ENCODE results near the gene RBM6. TPM values are rescaled to one million over a fixed set of nuclear protein-coding genes. Genes with fewer than 3 reads are reported as not detected.

RBM6 gene
- polyA plus RNA-seq, 1 donor, result 153 TPM

DNA sequence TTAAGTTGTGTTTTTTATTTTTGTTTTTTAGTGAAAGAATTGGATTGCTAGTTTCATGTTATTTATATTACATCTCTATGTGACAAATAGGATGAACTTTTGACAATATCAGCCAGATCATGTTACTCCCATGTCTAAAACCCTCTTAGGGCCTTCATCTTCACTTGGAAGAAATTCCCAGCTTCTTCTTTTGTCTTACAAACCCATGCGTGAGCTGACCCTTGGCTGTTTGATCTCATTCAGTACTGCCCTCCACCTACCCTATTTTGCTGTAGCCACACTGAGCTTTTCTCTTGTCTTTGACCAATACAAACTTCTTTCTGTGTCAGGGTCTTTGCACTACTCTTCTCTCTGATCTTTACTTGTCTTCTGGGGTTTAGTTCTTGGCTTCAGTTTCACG, 37.0 kb downstream of the RBM6 start:
- no peak for DNase-seq
- Histone ChIP-seq H3K27me3 (ENCODE audit: control insufficient read depth, insufficient read depth, low read length) (no peaks in the 10 kb centered on the region), H3K27ac (ENCODE audit: low read length) (no peak overlapping the region), H3K4me1 (ENCODE audit: control insufficient read depth, insufficient read depth, low read length) (no peaks in the 10 kb centered on the region), H3K4me3 (ENCODE audit: low read length) (no peak overlapping the region), H3K9me3 (ENCODE audit: control insufficient read depth, low read depth, low read length) (no peaks in the 10 kb centered on the region), H3K36me3 (ENCODE audit: control insufficient read depth, insufficient read depth, low read length) (peaks cover 35% of the 10 kb centered on the region)
- 100% methylated on average over 2 of the region's 2 CpGs for WGBS (ENCODE audit: insufficient coverage, low lambda C conversion rate)

- H3K4me1 ChIP-seq (ENCODE audit: control insufficient read depth, insufficient read depth, low read length), result no peaks in the 10 kb centered on the region
- 42% methylated on average over 11 of the region's 13 CpGs for WGBS (ENCODE audit: insufficient coverage, low lambda C conversion rate)
- H3K4me3 ChIP-seq (ENCODE audit: low read length), result no peak overlapping the region
- no peaks in the 10 kb centered on the region for H3K9me3 ChIP-seq (ENCODE audit: control insufficient read depth, low read depth, low read length)
- no peak for DNase-seq
- no peak overlapping the region for H3K27ac ChIP-seq (ENCODE audit: low read length)
- no peaks in the 10 kb centered on the region for H3K27me3 ChIP-seq (ENCODE audit: control insufficient read depth, insufficient read depth, low read length)
- H3K36me3 ChIP-seq (ENCODE audit: control insufficient read depth, insufficient read depth, low read length), result peaks cover 29% of the 10 kb centered on the region
Observed at GRCh38 chr3:49984394-49984793, 44.4 kb downstream of the RBM6 start.

DNA sequence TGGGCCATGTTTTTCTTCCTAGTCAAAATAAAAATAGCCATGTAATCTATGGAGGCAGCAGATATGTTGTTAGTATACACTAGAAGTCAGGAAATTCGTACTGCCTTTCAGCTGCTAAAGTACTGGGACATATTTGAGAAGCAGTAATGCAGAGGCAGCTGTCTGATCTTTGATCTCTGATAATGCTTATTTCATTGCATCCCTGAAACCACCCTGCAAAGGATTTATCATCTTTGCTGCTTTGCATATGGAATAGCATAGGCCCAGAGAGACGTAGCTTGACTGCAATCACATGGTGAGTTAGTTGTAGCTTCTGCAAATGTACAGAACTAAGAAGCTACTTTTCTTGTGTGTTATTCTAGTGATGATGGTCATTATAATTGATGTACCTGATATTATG, 52.4 kb downstream of the RBM6 start:
- WGBS (ENCODE audit: insufficient coverage, low lambda C conversion rate), result no CpG with 5 or more reads among the region's 2 CpGs
- Histone ChIP-seq H3K4me3 (ENCODE audit: low read length) (no peak overlapping the region), H3K9me3 (ENCODE audit: control insufficient read depth, low read depth, low read length) (no peaks in the 10 kb centered on the region), H3K4me1 (ENCODE audit: control insufficient read depth, insufficient read depth, low read length) (peaks cover 4% of the 10 kb centered on the region), H3K27ac (ENCODE audit: low read length) (peak overlapping the region; percentile 18), H3K27me3 (ENCODE audit: control insufficient read depth, insufficient read depth, low read length) (no peaks in the 10 kb centered on the region), H3K36me3 (ENCODE audit: control insufficient read depth, insufficient read depth, low read length) (peaks cover 16% of the 10 kb centered on the region)
- peak; percentile 41 to 75 for DNase-seq

GRCh38 chr3:49994476-49994875, 54.5 kb downstream of the RBM6 start:
- 100% methylated on average over 1 of the region's 1 CpG for WGBS (ENCODE audit: insufficient coverage, low lambda C conversion rate)
- Histone ChIP-seq H3K4me3 (ENCODE audit: low read length) (no peak overlapping the region), H3K27me3 (ENCODE audit: control insufficient read depth, insufficient read depth, low read length) (no peaks in the 10 kb centered on the region), H3K4me1 (ENCODE audit: control insufficient read depth, insufficient read depth, low read length) (peaks cover 4% of the 10 kb centered on the region), H3K9me3 (ENCODE audit: control insufficient read depth, low read depth, low read length) (no peaks in the 10 kb centered on the region), H3K27ac (ENCODE audit: low read length) (no peak overlapping the region), H3K36me3 (ENCODE audit: control insufficient read depth, insufficient read depth, low read length) (peaks cover 11% of the 10 kb centered on the region)
- DNase-seq, result no peak

DNA sequence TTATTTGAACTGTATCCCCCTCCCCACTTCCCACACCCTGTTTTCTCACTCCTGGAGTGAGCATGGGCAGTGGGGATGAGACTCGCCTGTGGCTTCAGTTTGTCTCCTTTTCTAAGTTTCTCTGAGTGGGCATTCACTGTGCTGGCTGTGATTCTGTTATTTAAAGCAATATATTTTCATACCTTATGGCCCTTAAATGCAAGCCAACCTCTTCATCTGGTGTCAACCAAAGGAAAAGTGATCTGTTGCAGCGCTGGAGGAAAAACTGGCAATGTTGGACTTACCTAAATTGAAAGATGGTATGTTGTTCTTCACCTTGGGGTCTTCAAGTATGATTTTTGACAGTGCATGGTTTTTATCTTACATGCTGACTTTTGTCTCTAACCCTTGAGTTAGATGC, 56.1 kb downstream of the RBM6 start:
- no peak overlapping the region for H3K4me3 ChIP-seq (ENCODE audit: low read length)
- 100% methylated on average over 1 of the region's 2 CpGs for WGBS (ENCODE audit: insufficient coverage, low lambda C conversion rate)
- H3K27me3 ChIP-seq (ENCODE audit: control insufficient read depth, insufficient read depth, low read length), result no peaks in the 10 kb centered on the region
- no peak overlapping the region for H3K27ac ChIP-seq (ENCODE audit: low read length)
- H3K36me3 ChIP-seq (ENCODE audit: control insufficient read depth, insufficient read depth, low read length), result peaks cover 20% of the 10 kb centered on the region
- H3K4me1 ChIP-seq (ENCODE audit: control insufficient read depth, insufficient read depth, low read length), result peaks cover 4% of the 10 kb centered on the region
- no peak for DNase-seq
- no peaks in the 10 kb centered on the region for H3K9me3 ChIP-seq (ENCODE audit: control insufficient read depth, low read depth, low read length)

- Histone ChIP-seq H3K27me3 (ENCODE audit: control insufficient read depth, insufficient read depth, low read length) (no peaks in the 10 kb centered on the region), H3K9me3 (ENCODE audit: control insufficient read depth, low read depth, low read length) (no peaks in the 10 kb centered on the region), H3K36me3 (ENCODE audit: control insufficient read depth, insufficient read depth, low read length) (peaks cover 24% of the 10 kb centered on the region), H3K4me3 (ENCODE audit: low read length) (no peak overlapping the region), H3K27ac (ENCODE audit: low read length) (no peak overlapping the region), H3K4me1 (ENCODE audit: control insufficient read depth, insufficient read depth, low read length) (no peaks in the 10 kb centered on the region)
- 100% methylated on average over 1 of the region's 1 CpG for WGBS (ENCODE audit: insufficient coverage, low lambda C conversion rate)
- DNase-seq, result no peak
Observed at GRCh38 chr3:49997862-49998261, 57.9 kb downstream of the RBM6 start.

GRCh38 chr3:49998326-49998725, 58.4 kb downstream of the RBM6 start:
- Histone ChIP-seq H3K4me3 (ENCODE audit: low read length) (no peak overlapping the region), H3K27me3 (ENCODE audit: control insufficient read depth, insufficient read depth, low read length) (no peaks in the 10 kb centered on the region), H3K36me3 (ENCODE audit: control insufficient read depth, insufficient read depth, low read length) (peaks cover 26% of the 10 kb centered on the region), H3K27ac (ENCODE audit: low read length) (no peak overlapping the region), H3K4me1 (ENCODE audit: control insufficient read depth, insufficient read depth, low read length) (no peaks in the 10 kb centered on the region), H3K9me3 (ENCODE audit: control insufficient read depth, low read depth, low read length) (no peaks in the 10 kb centered on the region)
- 100% methylated on average over 1 of the region's 2 CpGs for WGBS (ENCODE audit: insufficient coverage, low lambda C conversion rate)
- peak in 1 of 2 donors; percentile 8 for DNase-seq

DNA sequence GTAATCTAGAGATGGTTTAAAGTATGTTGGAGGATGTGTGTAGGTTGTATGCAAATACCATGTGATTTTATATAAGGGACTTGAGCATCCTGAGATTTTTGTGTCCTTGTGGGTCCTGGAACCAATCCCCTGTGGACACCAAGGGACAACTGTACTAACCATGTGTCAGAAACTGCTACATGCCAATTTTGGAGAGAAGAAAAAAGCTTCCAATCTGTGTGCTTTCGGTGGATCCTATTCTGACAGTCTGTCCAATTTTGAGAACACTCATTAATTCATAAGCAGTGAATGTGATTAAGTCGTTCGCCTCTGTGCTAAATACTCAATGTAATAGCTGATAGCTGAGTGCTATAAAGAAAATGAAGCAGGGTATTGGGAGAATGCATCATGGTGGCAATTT, 61.6 kb downstream of the RBM6 start:
- Histone ChIP-seq H3K4me1 (ENCODE audit: control insufficient read depth, insufficient read depth, low read length) (no peaks in the 10 kb centered on the region), H3K27me3 (ENCODE audit: control insufficient read depth, insufficient read depth, low read length) (no peaks in the 10 kb centered on the region), H3K36me3 (ENCODE audit: control insufficient read depth, insufficient read depth, low read length) (peaks cover 24% of the 10 kb centered on the region), H3K4me3 (ENCODE audit: low read length) (no peak overlapping the region), H3K9me3 (ENCODE audit: control insufficient read depth, low read depth, low read length) (no peaks in the 10 kb centered on the region), H3K27ac (ENCODE audit: low read length) (no peak overlapping the region)
- 100% methylated on average over 1 of the region's 3 CpGs for WGBS (ENCODE audit: insufficient coverage, low lambda C conversion rate)
- no peak for DNase-seq

- Histone ChIP-seq H3K27me3 (ENCODE audit: control insufficient read depth, insufficient read depth, low read length) (no peaks in the 10 kb centered on the region), H3K36me3 (ENCODE audit: control insufficient read depth, insufficient read depth, low read length) (peaks cover 33% of the 10 kb centered on the region), H3K9me3 (ENCODE audit: control insufficient read depth, low read depth, low read length) (no peaks in the 10 kb centered on the region), H3K4me1 (ENCODE audit: control insufficient read depth, insufficient read depth, low read length) (no peaks in the 10 kb centered on the region), H3K27ac (ENCODE audit: low read length) (no peak overlapping the region), H3K4me3 (ENCODE audit: low read length) (no peak overlapping the region)
- no peak for DNase-seq
- WGBS (ENCODE audit: insufficient coverage, low lambda C conversion rate), result no CpG with 5 or more reads among the region's 3 CpGs
Observed at GRCh38 chr3:50003216-50003615, 63.3 kb downstream of the RBM6 start.

DNA sequence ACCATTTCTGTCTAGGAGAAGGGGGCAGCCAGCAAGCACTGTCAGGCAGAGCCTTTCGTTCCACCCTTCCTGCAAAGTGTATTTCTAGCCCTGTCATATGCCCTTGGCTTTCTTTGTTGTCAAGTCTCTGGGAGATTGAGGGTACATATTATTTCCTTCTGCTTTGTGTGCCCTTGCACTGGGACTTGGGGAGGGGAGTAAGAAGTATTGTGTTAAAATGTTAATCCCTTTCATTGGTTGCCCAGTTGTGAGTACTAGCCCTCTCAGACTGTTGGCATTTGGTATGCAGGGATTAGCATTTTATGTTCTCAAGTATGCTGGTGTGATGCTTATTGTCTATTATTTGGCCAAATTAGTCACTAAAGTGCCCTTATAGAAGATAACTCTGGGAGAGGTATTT, 63.9 kb downstream of the RBM6 start:
- no CpG with 5 or more reads among the region's 1 CpG for WGBS (ENCODE audit: insufficient coverage, low lambda C conversion rate)
- no peak for DNase-seq
- no peaks in the 10 kb centered on the region for H3K9me3 ChIP-seq (ENCODE audit: control insufficient read depth, low read depth, low read length)
- H3K4me3 ChIP-seq (ENCODE audit: low read length), result no peak overlapping the region
- H3K27ac ChIP-seq (ENCODE audit: low read length), result no peak overlapping the region
- no peaks in the 10 kb centered on the region for H3K27me3 ChIP-seq (ENCODE audit: control insufficient read depth, insufficient read depth, low read length)
- H3K4me1 ChIP-seq (ENCODE audit: control insufficient read depth, insufficient read depth, low read length), result no peaks in the 10 kb centered on the region
- peaks cover 33% of the 10 kb centered on the region for H3K36me3 ChIP-seq (ENCODE audit: control insufficient read depth, insufficient read depth, low read length)

DNA sequence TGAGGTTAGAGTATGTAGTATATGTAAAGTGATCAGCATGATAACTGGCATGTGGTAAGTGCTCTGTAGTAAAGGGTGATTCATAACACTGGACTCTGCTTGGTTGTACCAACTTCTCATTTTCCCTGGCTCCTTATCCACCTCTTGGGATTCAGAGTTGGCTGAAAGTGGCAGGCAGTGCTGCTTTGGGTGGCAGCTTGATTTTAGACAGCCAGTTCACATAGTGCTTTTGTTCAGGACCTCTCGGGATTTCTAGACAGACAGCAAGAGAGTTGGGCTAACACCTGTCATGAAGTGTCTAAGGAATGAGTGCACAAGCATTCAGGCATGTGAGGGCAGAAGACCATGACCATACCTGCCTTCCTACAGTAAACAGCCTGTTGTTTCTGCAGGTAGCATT, 69.0 kb downstream of the RBM6 start:
- Histone ChIP-seq H3K9me3 (ENCODE audit: control insufficient read depth, low read depth, low read length) (no peaks in the 10 kb centered on the region), H3K36me3 (ENCODE audit: control insufficient read depth, insufficient read depth, low read length) (peaks cover 28% of the 10 kb centered on the region), H3K4me1 (ENCODE audit: control insufficient read depth, insufficient read depth, low read length) (no peaks in the 10 kb centered on the region), H3K27ac (ENCODE audit: low read length) (no peak overlapping the region), H3K4me3 (ENCODE audit: low read length) (no peak overlapping the region), H3K27me3 (ENCODE audit: control insufficient read depth, insufficient read depth, low read length) (no peaks in the 10 kb centered on the region)
- no CpG with 5 or more reads among the region's 1 CpG for WGBS (ENCODE audit: insufficient coverage, low lambda C conversion rate)
- no peak for DNase-seq

All from large intestine (tissue), 3 donors.